ENCODE results near the gene CIT.
"Not testable (repeated sequence)": the region's sequence is repeated elsewhere in the genome, so short reads cannot be mapped to it uniquely, and the experiment has no call there.

DNA sequence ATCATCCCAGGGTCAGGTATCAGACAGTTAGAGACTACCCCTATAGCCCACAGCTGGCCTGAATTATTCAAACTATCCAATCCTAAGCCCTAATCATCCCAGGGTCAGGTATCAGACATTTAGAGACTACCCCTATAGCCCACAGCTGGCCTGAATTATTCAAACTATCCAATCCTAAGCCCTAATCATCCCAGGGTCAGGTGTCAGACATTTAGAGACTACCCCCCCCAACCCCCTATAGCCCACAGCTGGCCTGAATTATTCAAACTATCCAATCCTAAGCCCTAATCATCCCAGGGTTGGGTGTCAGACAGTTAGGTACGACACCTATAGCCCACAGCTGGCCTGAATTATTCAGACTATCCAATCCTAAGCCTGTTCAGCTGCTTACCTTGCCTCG, 220.1 kb downstream of the CIT start:
- not testable (repeated sequence) for TF ChIP-seq CSDE1 (IDR thresholded peaks at IDR 0.05); ZSCAN29 (IDR thresholded peaks at IDR 0.05); ZNF274 (IDR thresholded peaks at IDR 0.05; ENCODE audit: borderline replicate concordance, low read depth, low read length); ZNF431 (CRISPR knock-in tag; IDR thresholded peaks at IDR 0.05)
- TF ChIP-seq, protein P1, sequence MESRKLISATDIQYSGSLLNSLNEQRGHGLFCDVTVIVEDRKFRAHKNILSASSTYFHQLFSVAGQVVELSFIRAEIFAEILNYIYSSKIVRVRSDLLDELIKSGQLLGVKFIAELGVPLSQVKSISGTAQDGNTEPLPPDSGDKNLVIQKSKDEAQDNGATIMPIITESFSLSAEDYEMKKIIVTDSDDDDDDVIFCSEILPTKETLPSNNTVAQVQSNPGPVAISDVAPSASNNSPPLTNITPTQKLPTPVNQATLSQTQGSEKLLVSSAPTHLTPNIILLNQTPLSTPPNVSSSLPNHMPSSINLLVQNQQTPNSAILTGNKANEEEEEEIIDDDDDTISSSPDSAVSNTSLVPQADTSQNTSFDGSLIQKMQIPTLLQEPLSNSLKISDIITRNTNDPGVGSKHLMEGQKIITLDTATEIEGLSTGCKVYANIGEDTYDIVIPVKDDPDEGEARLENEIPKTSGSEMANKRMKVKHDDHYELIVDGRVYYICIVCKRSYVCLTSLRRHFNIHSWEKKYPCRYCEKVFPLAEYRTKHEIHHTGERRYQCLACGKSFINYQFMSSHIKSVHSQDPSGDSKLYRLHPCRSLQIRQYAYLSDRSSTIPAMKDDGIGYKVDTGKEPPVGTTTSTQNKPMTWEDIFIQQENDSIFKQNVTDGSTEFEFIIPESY (CRISPR knock-in tag; IDR thresholded peaks at IDR 0.05): not testable (repeated sequence)
- TF ChIP-seq, protein P2, sequence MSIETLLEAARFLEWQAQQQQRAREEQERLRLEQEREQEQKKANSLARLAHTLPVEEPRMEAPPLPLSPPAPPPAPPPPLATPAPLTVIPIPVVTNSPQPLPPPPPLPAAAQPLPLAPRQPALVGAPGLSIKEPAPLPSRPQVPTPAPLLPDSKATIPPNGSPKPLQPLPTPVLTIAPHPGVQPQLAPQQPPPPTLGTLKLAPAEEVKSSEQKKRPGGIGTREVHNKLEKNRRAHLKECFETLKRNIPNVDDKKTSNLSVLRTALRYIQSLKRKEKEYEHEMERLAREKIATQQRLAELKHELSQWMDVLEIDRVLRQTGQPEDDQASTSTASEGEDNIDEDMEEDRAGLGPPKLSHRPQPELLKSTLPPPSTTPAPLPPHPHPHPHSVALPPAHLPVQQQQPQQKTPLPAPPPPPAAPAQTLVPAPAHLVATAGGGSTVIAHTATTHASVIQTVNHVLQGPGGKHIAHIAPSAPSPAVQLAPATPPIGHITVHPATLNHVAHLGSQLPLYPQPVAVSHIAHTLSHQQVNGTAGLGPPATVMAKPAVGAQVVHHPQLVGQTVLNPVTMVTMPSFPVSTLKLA (conservative IDR thresholded peaks at IDR 0.05): not testable (repeated sequence)
- TF ChIP-seq, protein P3, sequence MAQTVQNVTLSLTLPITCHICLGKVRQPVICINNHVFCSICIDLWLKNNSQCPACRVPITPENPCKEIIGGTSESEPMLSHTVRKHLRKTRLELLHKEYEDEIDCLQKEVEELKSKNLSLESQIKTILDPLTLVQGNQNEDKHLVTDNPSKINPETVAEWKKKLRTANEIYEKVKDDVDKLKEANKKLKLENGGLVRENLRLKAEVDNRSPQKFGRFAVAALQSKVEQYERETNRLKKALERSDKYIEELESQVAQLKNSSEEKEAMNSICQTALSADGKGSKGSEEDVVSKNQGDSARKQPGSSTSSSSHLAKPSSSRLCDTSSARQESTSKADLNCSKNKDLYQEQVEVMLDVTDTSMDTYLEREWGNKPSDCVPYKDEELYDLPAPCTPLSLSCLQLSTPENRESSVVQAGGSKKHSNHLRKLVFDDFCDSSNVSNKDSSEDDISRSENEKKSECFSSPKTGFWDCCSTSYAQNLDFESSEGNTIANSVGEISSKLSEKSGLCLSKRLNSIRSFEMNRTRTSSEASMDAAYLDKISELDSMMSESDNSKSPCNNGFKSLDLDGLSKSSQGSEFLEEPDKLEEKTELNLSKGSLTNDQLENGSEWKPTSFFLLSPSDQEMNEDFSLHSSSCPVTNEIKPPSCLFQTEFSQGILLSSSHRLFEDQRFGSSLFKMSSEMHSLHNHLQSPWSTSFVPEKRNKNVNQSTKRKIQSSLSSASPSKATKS (CRISPR knock-in tag; IDR thresholded peaks at IDR 0.05): not testable (repeated sequence)
- TF ChIP-seq, protein P4, sequence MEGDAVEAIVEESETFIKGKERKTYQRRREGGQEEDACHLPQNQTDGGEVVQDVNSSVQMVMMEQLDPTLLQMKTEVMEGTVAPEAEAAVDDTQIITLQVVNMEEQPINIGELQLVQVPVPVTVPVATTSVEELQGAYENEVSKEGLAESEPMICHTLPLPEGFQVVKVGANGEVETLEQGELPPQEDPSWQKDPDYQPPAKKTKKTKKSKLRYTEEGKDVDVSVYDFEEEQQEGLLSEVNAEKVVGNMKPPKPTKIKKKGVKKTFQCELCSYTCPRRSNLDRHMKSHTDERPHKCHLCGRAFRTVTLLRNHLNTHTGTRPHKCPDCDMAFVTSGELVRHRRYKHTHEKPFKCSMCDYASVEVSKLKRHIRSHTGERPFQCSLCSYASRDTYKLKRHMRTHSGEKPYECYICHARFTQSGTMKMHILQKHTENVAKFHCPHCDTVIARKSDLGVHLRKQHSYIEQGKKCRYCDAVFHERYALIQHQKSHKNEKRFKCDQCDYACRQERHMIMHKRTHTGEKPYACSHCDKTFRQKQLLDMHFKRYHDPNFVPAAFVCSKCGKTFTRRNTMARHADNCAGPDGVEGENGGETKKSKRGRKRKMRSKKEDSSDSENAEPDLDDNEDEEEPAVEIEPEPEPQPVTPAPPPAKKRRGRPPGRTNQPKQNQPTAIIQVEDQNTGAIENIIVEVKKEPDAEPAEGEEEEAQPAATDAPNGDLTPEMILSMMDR (IDR thresholded peaks at IDR 0.05 in 2 of 3, conservative IDR thresholded peaks at IDR 0.05 in 1 of 3; ENCODE audit: insufficient read depth in 2 of 3, low read depth in 1 of 3, low read length in 3 of 3): not testable (repeated sequence)

All from K562 (cell line).